HEK293 (cell line): Measurements from ENCODE around the gene GINS1.
A peak's percentile ranks its signal among the peaks of the same experiment; 100 is the strongest.

Experiments
- IKZF3 ChIP-seq: fragments of 450-650 bp; IDR thresholded peaks from 2 replicates; pipeline ENCODE4 v1.5.0; 2018; ENCODE audit warnings: missing biosample characterization, mild to moderate bottlenecking, missing genetic modification characterization, moderate library complexity
- KLF7 ChIP-seq: fragments of 450-650 bp; formaldehyde crosslinking; IDR thresholded peaks from 2 replicates; pipeline ENCODE4 v1.5.1; 2016; ENCODE audit warnings: missing biosample characterization, missing genetic modification characterization, borderline replicate concordance
- MYNN ChIP-seq: fragments of 450-650 bp; formaldehyde crosslinking; IDR thresholded peaks from 2 replicates; pipeline ENCODE4 v1.5.1; 2016; ENCODE audit warnings: missing biosample characterization, missing genetic modification characterization, borderline replicate concordance
- PRDM1 ChIP-seq: fragments of 450-650 bp; formaldehyde crosslinking; IDR thresholded peaks from 2 replicates; pipeline ENCODE4; 2016; ENCODE audit warnings: missing biosample characterization, missing genetic modification characterization
- SCRT1 ChIP-seq: fragments of 450-650 bp; formaldehyde crosslinking; IDR thresholded peaks from 2 replicates; pipeline ENCODE4 v1.5.1; 2016; ENCODE audit warnings: missing biosample characterization, missing genetic modification characterization, borderline replicate concordance
- SP3 ChIP-seq: fragments of 450-650 bp; formaldehyde crosslinking; IDR thresholded peaks from 2 replicates; pipeline ENCODE4 v1.5.1; 2016; ENCODE audit warnings: missing biosample characterization, missing genetic modification characterization
- WT1 ChIP-seq: fragments of 450-650 bp; formaldehyde crosslinking; IDR thresholded peaks from 2 replicates; pipeline ENCODE4 v1.5.1; 2016; ENCODE audit warnings: missing biosample characterization, missing genetic modification characterization
- YY1 ChIP-seq: fragments of 450-650 bp; formaldehyde crosslinking; IDR thresholded peaks from 2 replicates; pipeline ENCODE4 v1.5.1; 2018; ENCODE audit warnings: missing biosample characterization, missing genetic modification characterization
- YY2 ChIP-seq: fragments of 450-650 bp; formaldehyde crosslinking; IDR thresholded peaks from 2 replicates; pipeline ENCODE4 v1.5.1; 2016; ENCODE audit warnings: missing biosample characterization, missing genetic modification characterization
- ZEB2 ChIP-seq: fragments of 450-650 bp; formaldehyde crosslinking; IDR thresholded peaks from 2 replicates; pipeline ENCODE4 v1.5.1; 2016; ENCODE audit warnings: missing biosample characterization, missing genetic modification characterization
- ZFP3 ChIP-seq: fragments of 450-650 bp; formaldehyde crosslinking; IDR thresholded peaks from 2 replicates; pipeline ENCODE4 v1.5.1; 2016; ENCODE audit warnings: low read depth, missing biosample characterization, missing genetic modification characterization
- ZFP37 ChIP-seq: fragments of 450-650 bp; formaldehyde crosslinking; IDR thresholded peaks from 2 replicates; pipeline ENCODE4 v1.5.1; 2016; ENCODE audit warnings: missing biosample characterization, missing genetic modification characterization
- ZNF121 ChIP-seq: fragments of 450-650 bp; formaldehyde crosslinking; IDR thresholded peaks from 2 replicates; pipeline ENCODE4 v1.5.1; 2016; ENCODE audit warnings: missing biosample characterization, missing genetic modification characterization
- ZNF211 ChIP-seq: fragments of 450-650 bp; formaldehyde crosslinking; IDR thresholded peaks from 2 replicates; pipeline ENCODE4 v1.5.1; 2016; ENCODE audit warnings: low read depth, missing biosample characterization, missing genetic modification characterization
- ZNF266 ChIP-seq: fragments of 450-650 bp; formaldehyde crosslinking; IDR thresholded peaks from 2 replicates; pipeline ENCODE4 v1.5.1; 2016; ENCODE audit warnings: missing biosample characterization, missing genetic modification characterization, low read depth
- ZNF324 ChIP-seq: fragments of 450-650 bp; formaldehyde crosslinking; IDR thresholded peaks from 2 replicates; pipeline ENCODE4 v1.5.1; 2016; ENCODE audit warnings: missing biosample characterization, missing genetic modification characterization
- ZNF404 ChIP-seq: fragments of 450-650 bp; formaldehyde crosslinking; IDR thresholded peaks from 2 replicates; pipeline ENCODE4 v1.5.1; 2017; ENCODE audit warnings: missing biosample characterization, missing genetic modification characterization
- ZNF571 ChIP-seq: fragments of 450-650 bp; formaldehyde crosslinking; IDR thresholded peaks from 2 replicates; pipeline ENCODE4 v1.5.0; 2017; ENCODE audit warnings: missing biosample characterization, missing genetic modification characterization
- ZNF596 ChIP-seq: fragments of 450-650 bp; IDR thresholded peaks from 2 replicates; pipeline ENCODE4 v1.5.0; 2018; ENCODE audit warnings: missing biosample characterization, mild to moderate bottlenecking, missing genetic modification characterization, moderate library complexity
- ZNF600 ChIP-seq: fragments of 450-650 bp; formaldehyde crosslinking; IDR thresholded peaks from 2 replicates; pipeline ENCODE4 v1.5.1; 2016; ENCODE audit warnings: missing biosample characterization, missing genetic modification characterization
- ZNF623 ChIP-seq: fragments of 450-650 bp; formaldehyde crosslinking; IDR thresholded peaks from 2 replicates; pipeline ENCODE4 v1.5.1; 2016; ENCODE audit warnings: missing biosample characterization, missing genetic modification characterization
- ZNF654 ChIP-seq: fragments of 450-650 bp; formaldehyde crosslinking; IDR thresholded peaks from 2 replicates; pipeline ENCODE4 v1.5.1; 2016; ENCODE audit warnings: low read depth, missing biosample characterization, missing genetic modification characterization
- ZXDB ChIP-seq: fragments of 450-650 bp; formaldehyde crosslinking; IDR thresholded peaks from 2 replicates; pipeline ENCODE4 v1.5.1; 2016; ENCODE audit warnings: missing biosample characterization, missing genetic modification characterization
- TF ChIP-seq, protein P1 (sequence below): fragments of 450-650 bp; formaldehyde crosslinking; IDR thresholded peaks from 2 replicates; pipeline ENCODE4 v1.5.1; 2016; ENCODE audit warnings: missing biosample characterization, missing genetic modification characterization, low read depth
- TF ChIP-seq, protein P2 (sequence below): fragments of 450-650 bp; formaldehyde crosslinking; IDR thresholded peaks from 2 replicates; pipeline ENCODE4 v1.5.1; 2016; ENCODE audit warnings: missing biosample characterization, missing genetic modification characterization
- TF ChIP-seq, protein P3 (sequence below): fragments of 450-650 bp; formaldehyde crosslinking; IDR thresholded peaks from 2 replicates; pipeline ENCODE4 v1.5.1; 2016; ENCODE audit warnings: missing biosample characterization, missing genetic modification characterization
- TF ChIP-seq, protein P4 (sequence below): fragments of 450-650 bp; formaldehyde crosslinking; IDR thresholded peaks from 2 replicates; pipeline ENCODE4 v1.5.1; 2016; ENCODE audit warnings: missing biosample characterization, missing genetic modification characterization
- TF ChIP-seq, protein P5 (sequence below): fragments of 450-650 bp; formaldehyde crosslinking; conservative IDR thresholded peaks from 2 replicates; pipeline ENCODE4 v1.5.1; 2016; ENCODE audit warnings: low read depth, missing biosample characterization, missing genetic modification characterization

The GINS1 gene

DNA sequence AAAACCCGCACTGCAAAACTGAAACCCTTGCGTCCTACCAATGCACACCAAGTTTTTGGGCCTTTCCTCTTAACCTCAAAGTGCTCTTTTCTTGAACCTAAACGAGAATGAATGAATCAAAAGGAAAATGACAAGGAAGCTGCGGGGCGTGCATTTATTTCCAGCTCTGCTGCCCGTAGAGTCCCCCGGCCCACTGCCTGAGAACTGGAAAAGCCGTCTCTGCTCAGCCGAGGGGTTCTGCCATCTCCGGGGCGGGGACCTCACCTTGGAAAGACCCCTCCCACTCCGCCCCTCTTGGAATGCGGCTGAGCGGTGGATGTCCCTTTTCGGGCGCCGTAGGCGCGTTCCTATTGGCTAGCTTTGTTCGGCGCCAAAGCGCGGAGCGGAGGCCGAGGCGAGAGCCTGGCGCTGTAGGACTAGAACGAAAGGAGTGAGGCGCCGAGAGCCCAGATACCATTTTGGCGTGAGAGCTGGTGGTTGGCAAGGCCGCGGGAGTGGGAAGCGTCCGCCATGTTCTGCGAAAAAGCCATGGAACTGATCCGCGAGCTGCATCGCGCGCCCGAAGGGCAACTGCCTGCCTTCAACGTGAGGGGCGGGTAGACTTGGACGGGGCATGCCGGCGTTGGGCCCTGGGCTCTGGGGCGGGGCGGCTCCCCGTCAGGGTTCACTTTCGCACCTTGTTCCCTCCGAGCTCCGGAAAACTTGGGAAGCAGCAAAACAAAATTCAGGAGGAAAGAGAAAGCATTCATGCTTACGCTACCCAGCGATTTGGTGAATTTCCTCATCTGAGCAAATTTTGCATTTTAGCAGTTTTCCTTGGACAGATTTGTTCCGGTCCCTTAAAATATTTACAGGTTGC is at the start of gene GINS1 (continued):
- TF ChIP-seq, protein P1, sequence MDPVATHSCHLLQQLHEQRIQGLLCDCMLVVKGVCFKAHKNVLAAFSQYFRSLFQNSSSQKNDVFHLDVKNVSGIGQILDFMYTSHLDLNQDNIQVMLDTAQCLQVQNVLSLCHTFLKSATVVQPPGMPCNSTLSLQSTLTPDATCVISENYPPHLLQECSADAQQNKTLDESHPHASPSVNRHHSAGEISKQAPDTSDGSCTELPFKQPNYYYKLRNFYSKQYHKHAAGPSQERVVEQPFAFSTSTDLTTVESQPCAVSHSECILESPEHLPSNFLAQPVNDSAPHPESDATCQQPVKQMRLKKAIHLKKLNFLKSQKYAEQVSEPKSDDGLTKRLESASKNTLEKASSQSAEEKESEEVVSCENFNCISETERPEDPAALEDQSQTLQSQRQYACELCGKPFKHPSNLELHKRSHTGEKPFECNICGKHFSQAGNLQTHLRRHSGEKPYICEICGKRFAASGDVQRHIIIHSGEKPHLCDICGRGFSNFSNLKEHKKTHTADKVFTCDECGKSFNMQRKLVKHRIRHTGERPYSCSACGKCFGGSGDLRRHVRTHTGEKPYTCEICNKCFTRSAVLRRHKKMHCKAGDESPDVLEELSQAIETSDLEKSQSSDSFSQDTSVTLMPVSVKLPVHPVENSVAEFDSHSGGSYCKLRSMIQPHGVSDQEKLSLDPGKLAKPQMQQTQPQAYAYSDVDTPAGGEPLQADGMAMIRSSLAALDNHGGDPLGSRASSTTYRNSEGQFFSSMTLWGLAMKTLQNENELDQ (tag by site-specific recombination) = no peak
- TF ChIP-seq ZXDB (tag by site-specific recombination) (peak; percentile 92), YY2 (peak; percentile 40; the same call in 1 of the 2 replicates), ZNF121 (tag by site-specific recombination) (peak; percentile 61; the same call in 1 of the 2 replicates), IKZF3 (peak; percentile 93), YY1 (tag by site-specific recombination) (peak; percentile 90), ZNF571 (no peak), SP3 (peak; percentile 92), ZNF596 (tag by site-specific recombination) (no peak), ZNF600 (tag by site-specific recombination) (peak; percentile 78), ZNF211 (tag by site-specific recombination) (no peak), WT1 (tag by site-specific recombination) (peak; percentile 33; the same call in 1 of the 2 replicates), KLF7 (tag by site-specific recombination) (peak; percentile 94), ZNF324 (peak; percentile 69; the same call in 1 of the 2 replicates), ZNF654 (tag by site-specific recombination) (no peak), MYNN (no peak), ZNF623 (tag by site-specific recombination) (no peak), ZEB2 (peak; percentile 77), ZNF266 (tag by site-specific recombination) (no peak), PRDM1 (peak; percentile 39; the same call in 1 of the 2 replicates), ZNF404 (tag by site-specific recombination) (no peak), SCRT1 (tag by site-specific recombination) (no peak), ZFP37 (tag by site-specific recombination) (0 out of 2 replicates have a peak, but pooled peaks have one; percentile 20), ZFP3 (tag by site-specific recombination) (no peak)
- TF ChIP-seq, protein P2, sequence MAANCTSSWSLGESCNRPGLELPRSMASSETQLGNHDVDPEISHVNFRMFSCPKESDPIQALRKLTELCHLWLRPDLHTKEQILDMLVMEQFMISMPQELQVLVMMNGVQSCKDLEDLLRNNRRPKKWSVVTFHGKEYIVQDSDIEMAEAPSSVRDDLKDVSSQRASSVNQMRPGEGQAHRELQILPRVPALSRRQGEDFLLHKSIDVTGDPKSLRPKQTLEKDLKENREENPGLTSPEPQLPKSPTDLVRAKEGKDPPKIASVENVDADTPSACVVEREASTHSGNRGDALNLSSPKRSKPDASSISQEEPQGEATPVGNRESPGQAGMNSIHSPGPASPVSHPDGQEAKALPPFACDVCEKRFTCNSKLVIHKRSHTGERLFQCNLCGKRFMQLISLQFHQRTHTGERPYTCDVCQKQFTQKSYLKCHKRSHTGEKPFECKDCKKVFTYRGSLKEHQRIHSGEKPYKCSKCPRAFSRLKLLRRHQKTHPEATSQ (tag by site-specific recombination) = peak; percentile 38; the same call in 1 of the 2 replicates
- TF ChIP-seq, protein P3, sequence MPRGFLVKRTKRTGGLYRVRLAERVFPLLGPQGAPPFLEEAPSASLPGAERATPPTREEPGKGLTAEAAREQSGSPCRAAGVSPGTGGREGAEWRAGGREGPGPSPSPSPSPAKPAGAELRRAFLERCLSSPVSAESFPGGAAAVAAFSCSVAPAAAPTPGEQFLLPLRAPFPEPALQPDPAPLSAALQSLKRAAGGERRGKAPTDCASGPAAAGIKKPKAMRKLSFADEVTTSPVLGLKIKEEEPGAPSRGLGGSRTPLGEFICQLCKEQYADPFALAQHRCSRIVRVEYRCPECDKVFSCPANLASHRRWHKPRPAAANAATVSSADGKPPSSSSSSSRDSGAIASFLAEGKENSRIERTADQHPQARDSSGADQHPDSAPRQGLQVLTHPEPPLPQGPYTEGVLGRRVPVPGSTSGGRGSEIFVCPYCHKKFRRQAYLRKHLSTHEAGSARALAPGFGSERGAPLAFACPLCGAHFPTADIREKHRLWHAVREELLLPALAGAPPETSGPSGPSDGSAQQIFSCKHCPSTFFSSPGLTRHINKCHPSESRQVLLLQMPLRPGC (tag by site-specific recombination) = peak; percentile 98
- TF ChIP-seq, protein P4, sequence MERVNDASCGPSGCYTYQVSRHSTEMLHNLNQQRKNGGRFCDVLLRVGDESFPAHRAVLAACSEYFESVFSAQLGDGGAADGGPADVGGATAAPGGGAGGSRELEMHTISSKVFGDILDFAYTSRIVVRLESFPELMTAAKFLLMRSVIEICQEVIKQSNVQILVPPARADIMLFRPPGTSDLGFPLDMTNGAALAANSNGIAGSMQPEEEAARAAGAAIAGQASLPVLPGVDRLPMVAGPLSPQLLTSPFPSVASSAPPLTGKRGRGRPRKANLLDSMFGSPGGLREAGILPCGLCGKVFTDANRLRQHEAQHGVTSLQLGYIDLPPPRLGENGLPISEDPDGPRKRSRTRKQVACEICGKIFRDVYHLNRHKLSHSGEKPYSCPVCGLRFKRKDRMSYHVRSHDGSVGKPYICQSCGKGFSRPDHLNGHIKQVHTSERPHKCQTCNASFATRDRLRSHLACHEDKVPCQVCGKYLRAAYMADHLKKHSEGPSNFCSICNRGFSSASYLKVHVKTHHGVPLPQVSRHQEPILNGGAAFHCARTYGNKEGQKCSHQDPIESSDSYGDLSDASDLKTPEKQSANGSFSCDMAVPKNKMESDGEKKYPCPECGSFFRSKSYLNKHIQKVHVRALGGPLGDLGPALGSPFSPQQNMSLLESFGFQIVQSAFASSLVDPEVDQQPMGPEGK (tag by site-specific recombination) = peak; percentile 77
- TF ChIP-seq, protein P5, sequence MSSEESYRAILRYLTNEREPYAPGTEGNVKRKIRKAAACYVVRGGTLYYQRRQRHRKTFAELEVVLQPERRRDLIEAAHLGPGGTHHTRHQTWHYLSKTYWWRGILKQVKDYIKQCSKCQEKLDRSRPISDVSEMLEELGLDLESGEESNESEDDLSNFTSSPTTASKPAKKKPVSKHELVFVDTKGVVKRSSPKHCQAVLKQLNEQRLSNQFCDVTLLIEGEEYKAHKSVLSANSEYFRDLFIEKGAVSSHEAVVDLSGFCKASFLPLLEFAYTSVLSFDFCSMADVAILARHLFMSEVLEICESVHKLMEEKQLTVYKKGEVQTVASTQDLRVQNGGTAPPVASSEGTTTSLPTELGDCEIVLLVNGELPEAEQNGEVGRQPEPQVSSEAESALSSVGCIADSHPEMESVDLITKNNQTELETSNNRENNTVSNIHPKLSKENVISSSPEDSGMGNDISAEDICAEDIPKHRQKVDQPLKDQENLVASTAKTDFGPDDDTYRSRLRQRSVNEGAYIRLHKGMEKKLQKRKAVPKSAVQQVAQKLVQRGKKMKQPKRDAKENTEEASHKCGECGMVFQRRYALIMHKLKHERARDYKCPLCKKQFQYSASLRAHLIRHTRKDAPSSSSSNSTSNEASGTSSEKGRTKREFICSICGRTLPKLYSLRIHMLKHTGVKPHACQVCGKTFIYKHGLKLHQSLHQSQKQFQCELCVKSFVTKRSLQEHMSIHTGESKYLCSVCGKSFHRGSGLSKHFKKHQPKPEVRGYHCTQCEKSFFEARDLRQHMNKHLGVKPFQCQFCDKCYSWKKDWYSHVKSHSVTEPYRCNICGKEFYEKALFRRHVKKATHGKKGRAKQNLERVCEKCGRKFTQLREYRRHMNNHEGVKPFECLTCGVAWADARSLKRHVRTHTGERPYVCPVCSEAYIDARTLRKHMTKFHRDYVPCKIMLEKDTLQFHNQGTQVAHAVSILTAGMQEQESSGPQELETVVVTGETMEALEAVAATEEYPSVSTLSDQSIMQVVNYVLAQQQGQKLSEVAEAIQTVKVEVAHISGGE (tag by site-specific recombination) = 0 out of 2 replicates have a peak, but pooled peaks have one; percentile 39
